ENCODE data around the gene CD101.

DNA sequence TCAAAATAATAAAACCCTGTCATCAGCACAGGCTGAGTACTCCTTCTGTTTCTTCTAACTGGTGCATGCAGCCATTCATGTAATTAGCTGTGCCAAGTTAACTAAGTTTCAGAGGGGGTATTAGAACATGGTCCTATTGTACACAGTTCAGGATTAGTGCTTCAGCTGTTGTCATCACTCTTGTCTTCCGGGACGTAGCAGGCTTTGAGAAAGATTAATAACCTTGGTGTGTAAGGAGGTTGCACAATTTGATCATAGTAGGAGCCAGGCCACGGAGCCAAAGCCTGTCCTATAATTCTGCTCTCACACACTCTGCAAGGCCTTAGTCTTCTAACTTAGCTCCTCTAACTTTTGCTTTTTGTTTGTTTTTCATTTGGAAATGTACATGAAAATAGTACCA lies 47.1 kb upstream of the CD101 start:
- TF ChIP-seq, protein P1, sequence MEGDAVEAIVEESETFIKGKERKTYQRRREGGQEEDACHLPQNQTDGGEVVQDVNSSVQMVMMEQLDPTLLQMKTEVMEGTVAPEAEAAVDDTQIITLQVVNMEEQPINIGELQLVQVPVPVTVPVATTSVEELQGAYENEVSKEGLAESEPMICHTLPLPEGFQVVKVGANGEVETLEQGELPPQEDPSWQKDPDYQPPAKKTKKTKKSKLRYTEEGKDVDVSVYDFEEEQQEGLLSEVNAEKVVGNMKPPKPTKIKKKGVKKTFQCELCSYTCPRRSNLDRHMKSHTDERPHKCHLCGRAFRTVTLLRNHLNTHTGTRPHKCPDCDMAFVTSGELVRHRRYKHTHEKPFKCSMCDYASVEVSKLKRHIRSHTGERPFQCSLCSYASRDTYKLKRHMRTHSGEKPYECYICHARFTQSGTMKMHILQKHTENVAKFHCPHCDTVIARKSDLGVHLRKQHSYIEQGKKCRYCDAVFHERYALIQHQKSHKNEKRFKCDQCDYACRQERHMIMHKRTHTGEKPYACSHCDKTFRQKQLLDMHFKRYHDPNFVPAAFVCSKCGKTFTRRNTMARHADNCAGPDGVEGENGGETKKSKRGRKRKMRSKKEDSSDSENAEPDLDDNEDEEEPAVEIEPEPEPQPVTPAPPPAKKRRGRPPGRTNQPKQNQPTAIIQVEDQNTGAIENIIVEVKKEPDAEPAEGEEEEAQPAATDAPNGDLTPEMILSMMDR (IDR thresholded peaks at IDR 0.05; ENCODE audit: low read depth, low read length, poor library complexity, severe bottlenecking), result no peak
- no peak for TF ChIP-seq EZH2phosphoT487 (IDR thresholded peaks at IDR 0.05; ENCODE audit: borderline replicate concordance, low read length)

Data from DOHH2 (cell line).